ENCODE measurements around the gene RELL1.

Gene RELL1

GRCh38 chr4:37639551-37640285 lies 46.5 kb downstream of the RELL1 start:
- no peak for TF ChIP-seq CTCF (IDR thresholded peaks at IDR 0.05; ENCODE audit: control extremely low read depth, extremely low read depth, low read depth, missing control alignments)
- ChIA-PET POLR2A (no interaction called here), CTCF (interaction anchor here (0.9 to 1.3 kb wide), 2 partner anchors 37 to 55 kb away, joined by 3 read pairs; no protein-coding TSS in a partner anchor)
- DNase-seq (ENCODE audit: extremely low spot score): no peak

- no peak for TF ChIP-seq CTCF (IDR thresholded peaks at IDR 0.05; ENCODE audit: control extremely low read depth, extremely low read depth, low read depth, missing control alignments)
- CTCF ChIA-PET: no interaction called here
- POLR2A ChIA-PET: interaction anchor here (0.6 kb wide), 1 partner anchor 51 kb away, joined by 4 read pairs; no protein-coding TSS in a partner anchor
- no peak for DNase-seq (ENCODE audit: extremely low spot score)
These were observed 51.0 kb downstream of the RELL1 start for GRCh38 chr4:37635155-37635554.

GRCh38 chr4:37634180-37634579 lies 52.0 kb downstream of the RELL1 start:
- no peak for TF ChIP-seq CTCF (IDR thresholded peaks at IDR 0.05; ENCODE audit: control extremely low read depth, extremely low read depth, low read depth, missing control alignments)
- POLR2A ChIA-PET: no interaction called here
- CTCF ChIA-PET: no interaction called here
- peak; percentile 27 for DNase-seq (ENCODE audit: extremely low spot score)

- POLR2A ChIA-PET: no interaction called here
- TF ChIP-seq CTCF (IDR thresholded peaks at IDR 0.05; ENCODE audit: control extremely low read depth, extremely low read depth, low read depth, missing control alignments): no peak
- CTCF ChIA-PET: no interaction called here
- DNase-seq (ENCODE audit: extremely low spot score): no peak
These were observed 53.3 kb downstream of the RELL1 start for GRCh38 chr4:37632836-37633235.

GRCh38 chr4:37631551-37631950 lies 54.6 kb downstream of the RELL1 start:
- TF ChIP-seq CTCF (IDR thresholded peaks at IDR 0.05; ENCODE audit: control extremely low read depth, extremely low read depth, low read depth, missing control alignments): no peak
- ChIA-PET CTCF (interaction anchor here (1.0 kb wide), 1 partner anchor 64 kb away, joined by 3 read pairs; no protein-coding TSS in a partner anchor), POLR2A (no interaction called here)
- no peak for DNase-seq (ENCODE audit: extremely low spot score)

- CTCF ChIA-PET: interaction anchor here (0.9 kb wide), 1 partner anchor 57 kb away, joined by 4 read pairs; no protein-coding TSS in a partner anchor
- no peak for DNase-seq (ENCODE audit: extremely low spot score)
- no peak for TF ChIP-seq CTCF (IDR thresholded peaks at IDR 0.05; ENCODE audit: control extremely low read depth, extremely low read depth, low read depth, missing control alignments)
- POLR2A ChIA-PET: no interaction called here
These were observed 56.5 kb downstream of the RELL1 start for GRCh38 chr4:37629713-37630112.
